Measurements from ENCODE around the gene LRRC7.

Gene LRRC7

GRCh38 chr1:69985901-69986439 is 418.2 kb downstream of the LRRC7 start:
- no peak overlapping the region for H3K4me3 ChIP-seq (ENCODE audit: low read length)
- H3K4me2 ChIP-seq (ENCODE audit: low read depth, low read length) = no peak overlapping the region
- no peak overlapping the region for H3K27ac ChIP-seq (ENCODE audit: low read length)
- no peak for TF ChIP-seq EZH2phosphoT487 (IDR thresholded peaks at IDR 0.05; ENCODE audit: low read length)
- TF ChIP-seq EZH2 (optimal IDR thresholded peaks at IDR 0.05; ENCODE audit: low read depth, low read length) = no peak
- TF ChIP-seq CTCF (IDR thresholded peaks at IDR 0.05; ENCODE audit: low read length) = no peak
- H3K4me1 ChIP-seq (ENCODE audit: low read length) = no peaks in the 10 kb centered on the region
- H2AFZ ChIP-seq (ENCODE audit: low read length) = no peak overlapping the region
- no peaks in the 10 kb centered on the region for H3K9me2 ChIP-seq (replicated peaks; ENCODE audit: insufficient read depth, low read length)
- no peaks in the 10 kb centered on the region for H4K20me1 ChIP-seq (ENCODE audit: insufficient read depth, low read length)
- no peaks in the 10 kb centered on the region for H3K27me3 ChIP-seq (replicated peaks; ENCODE audit: insufficient read depth, low read length)
- H3K79me2 ChIP-seq (ENCODE audit: low read length) = no peaks in the 10 kb centered on the region
- DNase-seq = no peak
- no peaks in the 10 kb centered on the region for H3K36me3 ChIP-seq (replicated peaks; ENCODE audit: insufficient read depth, low read length)
- no peak overlapping the region for H3K9ac ChIP-seq (ENCODE audit: low read length)
- H3K9me3 ChIP-seq (replicated peaks; ENCODE audit: insufficient read depth, low read length) = no peaks in the 10 kb centered on the region
- H3F3A ChIP-seq (ENCODE audit: insufficient read depth, low read length) = no peaks in the 10 kb centered on the region

- no peak overlapping the region for H2AFZ ChIP-seq (ENCODE audit: low read length)
- no peak overlapping the region for H3K9ac ChIP-seq (ENCODE audit: low read length)
- H3K9me3 ChIP-seq (replicated peaks; ENCODE audit: insufficient read depth, low read length) = no peaks in the 10 kb centered on the region
- H3F3A ChIP-seq (ENCODE audit: insufficient read depth, low read length) = no peaks in the 10 kb centered on the region
- H3K79me2 ChIP-seq (ENCODE audit: low read length) = no peaks in the 10 kb centered on the region
- H3K9me2 ChIP-seq (replicated peaks; ENCODE audit: insufficient read depth, low read length) = no peaks in the 10 kb centered on the region
- TF ChIP-seq CTCF (IDR thresholded peaks at IDR 0.05; ENCODE audit: low read length) (no peak), EZH2 (optimal IDR thresholded peaks at IDR 0.05; ENCODE audit: low read depth, low read length) (no peak), EZH2phosphoT487 (IDR thresholded peaks at IDR 0.05; ENCODE audit: low read length) (no peak)
- H3K4me3 ChIP-seq (ENCODE audit: low read length) = no peak overlapping the region
- no peaks in the 10 kb centered on the region for H4K20me1 ChIP-seq (ENCODE audit: insufficient read depth, low read length)
- no peak overlapping the region for H3K4me2 ChIP-seq (ENCODE audit: low read depth, low read length)
- H3K36me3 ChIP-seq (replicated peaks; ENCODE audit: insufficient read depth, low read length) = no peaks in the 10 kb centered on the region
- H3K27ac ChIP-seq (ENCODE audit: low read length) = no peak overlapping the region
- H3K27me3 ChIP-seq (replicated peaks; ENCODE audit: insufficient read depth, low read length) = no peaks in the 10 kb centered on the region
- no peak for DNase-seq
- H3K4me1 ChIP-seq (ENCODE audit: low read length) = no peaks in the 10 kb centered on the region
Observed at GRCh38 chr1:69987881-69988280, 420.2 kb downstream of the LRRC7 start.

GRCh38 chr1:69991644-69992043 is 423.9 kb downstream of the LRRC7 start:
- Histone ChIP-seq H3K27ac (ENCODE audit: low read length) (no peak overlapping the region), H4K20me1 (ENCODE audit: insufficient read depth, low read length) (no peaks in the 10 kb centered on the region), H3K36me3 (replicated peaks; ENCODE audit: insufficient read depth, low read length) (no peaks in the 10 kb centered on the region), H3K9me3 (replicated peaks; ENCODE audit: insufficient read depth, low read length) (no peaks in the 10 kb centered on the region), H3K4me2 (ENCODE audit: low read depth, low read length) (no peak overlapping the region), H3K79me2 (ENCODE audit: low read length) (no peaks in the 10 kb centered on the region), H3K27me3 (replicated peaks; ENCODE audit: insufficient read depth, low read length) (no peaks in the 10 kb centered on the region), H3K4me3 (ENCODE audit: low read length) (no peak overlapping the region), H3F3A (ENCODE audit: insufficient read depth, low read length) (no peaks in the 10 kb centered on the region), H3K4me1 (ENCODE audit: low read length) (no peaks in the 10 kb centered on the region), H2AFZ (ENCODE audit: low read length) (no peak overlapping the region), H3K9me2 (replicated peaks; ENCODE audit: insufficient read depth, low read length) (no peaks in the 10 kb centered on the region), H3K9ac (ENCODE audit: low read length) (no peak overlapping the region)
- DNase-seq = no peak
- TF ChIP-seq EZH2phosphoT487 (IDR thresholded peaks at IDR 0.05; ENCODE audit: low read length) (no peak), CTCF (IDR thresholded peaks at IDR 0.05; ENCODE audit: low read length) (no peak), EZH2 (optimal IDR thresholded peaks at IDR 0.05; ENCODE audit: low read depth, low read length) (no peak)
